ENCODE results near the gene BHLHA9.

- TF ChIP-seq CTCF (IDR thresholded peaks at IDR 0.05), result no peak
- TF ChIP-seq POLR2A (IDR thresholded peaks at IDR 0.05), result no peak
Observed at GRCh38 chr17:1232331-1232730, 37.9 kb upstream of the BHLHA9 start.
